ENCODE results near the gene CDK18. TPM values are rescaled to one million over a fixed set of nuclear protein-coding genes. Genes with fewer than 3 reads are reported as not detected.

The CDK18 gene
- total RNA-seq, 1 experiment from 2014 or later, result 9.2 TPM

DNA sequence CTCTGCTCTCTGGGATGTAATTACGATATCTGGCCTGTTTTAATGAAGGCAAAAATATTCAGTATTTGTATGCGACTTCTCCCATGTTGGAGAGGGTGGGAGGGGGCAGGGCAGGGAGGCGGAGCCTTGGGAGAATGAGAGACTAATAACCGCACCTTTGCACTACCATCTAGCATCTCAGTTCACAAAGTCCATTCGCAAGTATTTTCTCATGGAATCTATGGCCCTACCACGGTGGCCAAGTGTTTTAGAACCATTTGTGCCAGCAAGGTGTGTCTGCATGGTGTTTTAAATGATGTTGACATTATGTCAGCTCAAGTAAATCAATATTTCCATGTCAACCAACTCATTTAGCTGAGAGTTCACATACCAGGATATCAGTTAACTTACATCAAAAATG, 34.3 kb upstream of the CDK18 start:
- intact Hi-C loops (cut with micrococcal nuclease; ENCODE audit: unreplicated experiment), result no loop called here
- no peaks in the 10 kb centered on the region for H3K36me3 ChIP-seq (ENCODE audit: insufficient read depth, low read length, poor library complexity, severe bottlenecking)
- POLR2A ChIA-PET (ENCODE audit: low non-redundant PET), result no interaction called here
- BruUV-seq (replicated peaks), result no TSS peak
- CTCF ChIA-PET, result interaction anchor here (0.6 kb wide), 1 partner anchor 41 kb away, joined by 16 read pairs; no protein-coding TSS in a partner anchor
- H3K9me3 ChIP-seq (ENCODE audit: low read depth, low read length, poor library complexity, severe bottlenecking), result peaks cover 6% of the 10 kb centered on the region
- H3K4me3 ChIP-seq (ENCODE audit: low read depth, low read length, poor library complexity, severe bottlenecking), result no peak overlapping the region
- H3K4me1 ChIP-seq (ENCODE audit: insufficient read depth, low read length, poor library complexity, severe bottlenecking), result peaks cover 6% of the 10 kb centered on the region
- DNase-seq (ENCODE audit: low spot score), result no peak
- H3K27me3 ChIP-seq (replicated peaks; ENCODE audit: insufficient read depth, low read depth, low read length, poor library complexity), result no peaks in the 10 kb centered on the region
- H3K27ac ChIP-seq (ENCODE audit: low read depth, low read length, poor library complexity, severe bottlenecking), result no peak overlapping the region
- TF ChIP-seq, protein P1, sequence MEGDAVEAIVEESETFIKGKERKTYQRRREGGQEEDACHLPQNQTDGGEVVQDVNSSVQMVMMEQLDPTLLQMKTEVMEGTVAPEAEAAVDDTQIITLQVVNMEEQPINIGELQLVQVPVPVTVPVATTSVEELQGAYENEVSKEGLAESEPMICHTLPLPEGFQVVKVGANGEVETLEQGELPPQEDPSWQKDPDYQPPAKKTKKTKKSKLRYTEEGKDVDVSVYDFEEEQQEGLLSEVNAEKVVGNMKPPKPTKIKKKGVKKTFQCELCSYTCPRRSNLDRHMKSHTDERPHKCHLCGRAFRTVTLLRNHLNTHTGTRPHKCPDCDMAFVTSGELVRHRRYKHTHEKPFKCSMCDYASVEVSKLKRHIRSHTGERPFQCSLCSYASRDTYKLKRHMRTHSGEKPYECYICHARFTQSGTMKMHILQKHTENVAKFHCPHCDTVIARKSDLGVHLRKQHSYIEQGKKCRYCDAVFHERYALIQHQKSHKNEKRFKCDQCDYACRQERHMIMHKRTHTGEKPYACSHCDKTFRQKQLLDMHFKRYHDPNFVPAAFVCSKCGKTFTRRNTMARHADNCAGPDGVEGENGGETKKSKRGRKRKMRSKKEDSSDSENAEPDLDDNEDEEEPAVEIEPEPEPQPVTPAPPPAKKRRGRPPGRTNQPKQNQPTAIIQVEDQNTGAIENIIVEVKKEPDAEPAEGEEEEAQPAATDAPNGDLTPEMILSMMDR (conservative IDR thresholded peaks at IDR 0.05; ENCODE audit: low read depth, low read length), result no peak
- TF ChIP-seq EZH2 (IDR thresholded peaks at IDR 0.05; ENCODE audit: borderline replicate concordance, low read depth, low read length, poor library complexity, severe bottlenecking), result no peak

- no TSS peak for BruUV-seq (replicated peaks)
- ChIA-PET POLR2A (ENCODE audit: low non-redundant PET) (no interaction called here), CTCF (interaction anchor here (0.6 to 0.7 kb wide), 2 partner anchors 245 to 742 kb away, joined by 4 to 5 read pairs; partner anchors contain the start of gene TMCC2)
- no peaks in the 10 kb centered on the region for H3K27me3 ChIP-seq (replicated peaks; ENCODE audit: insufficient read depth, low read depth, low read length, poor library complexity)
- H3K9me3 ChIP-seq (ENCODE audit: low read depth, low read length, poor library complexity, severe bottlenecking), result peaks cover 11% of the 10 kb centered on the region
- H3K4me3 ChIP-seq (ENCODE audit: low read depth, low read length, poor library complexity, severe bottlenecking), result no peak overlapping the region
- H3K36me3 ChIP-seq (ENCODE audit: insufficient read depth, low read length, poor library complexity, severe bottlenecking), result no peaks in the 10 kb centered on the region
- no peak for TF ChIP-seq EZH2 (IDR thresholded peaks at IDR 0.05; ENCODE audit: borderline replicate concordance, low read depth, low read length, poor library complexity, severe bottlenecking)
- TF ChIP-seq, protein P1 (conservative IDR thresholded peaks at IDR 0.05; ENCODE audit: low read depth, low read length), result no peak
- intact Hi-C loops (cut with micrococcal nuclease; ENCODE audit: unreplicated experiment), result no loop called here
- peaks cover 6% of the 10 kb centered on the region for H3K4me1 ChIP-seq (ENCODE audit: insufficient read depth, low read length, poor library complexity, severe bottlenecking)
- no peak overlapping the region for H3K27ac ChIP-seq (ENCODE audit: low read depth, low read length, poor library complexity, severe bottlenecking)
- no peak for DNase-seq (ENCODE audit: low spot score)
These were observed 31.6 kb upstream of the CDK18 start for GRCh38 chr1:205472737-205473441.

GRCh38 chr1:205473475-205473874, 31.0 kb upstream of the CDK18 start:
- Histone ChIP-seq H3K27me3 (replicated peaks; ENCODE audit: insufficient read depth, low read depth, low read length, poor library complexity) (no peaks in the 10 kb centered on the region), H3K9me3 (ENCODE audit: low read depth, low read length, poor library complexity, severe bottlenecking) (peaks cover 11% of the 10 kb centered on the region), H3K4me3 (ENCODE audit: low read depth, low read length, poor library complexity, severe bottlenecking) (no peak overlapping the region), H3K27ac (ENCODE audit: low read depth, low read length, poor library complexity, severe bottlenecking) (no peak overlapping the region), H3K36me3 (ENCODE audit: insufficient read depth, low read length, poor library complexity, severe bottlenecking) (no peaks in the 10 kb centered on the region), H3K4me1 (ENCODE audit: insufficient read depth, low read length, poor library complexity, severe bottlenecking) (peaks cover 6% of the 10 kb centered on the region)
- ChIA-PET POLR2A (ENCODE audit: low non-redundant PET) (no interaction called here), CTCF (interaction anchor here (0.6 to 0.7 kb wide), 2 partner anchors 246 to 742 kb away, joined by 4 to 5 read pairs; partner anchors contain the start of gene TMCC2)
- no TSS peak for BruUV-seq (replicated peaks)
- intact Hi-C loops (cut with micrococcal nuclease; ENCODE audit: unreplicated experiment), result no loop called here
- TF ChIP-seq, protein P1 (conservative IDR thresholded peaks at IDR 0.05; ENCODE audit: low read depth, low read length), result no peak
- TF ChIP-seq EZH2 (IDR thresholded peaks at IDR 0.05; ENCODE audit: borderline replicate concordance, low read depth, low read length, poor library complexity, severe bottlenecking), result no peak
- DNase-seq (ENCODE audit: low spot score), result no peak
